ENCODE measurements around the gene WWOX.

DNA sequence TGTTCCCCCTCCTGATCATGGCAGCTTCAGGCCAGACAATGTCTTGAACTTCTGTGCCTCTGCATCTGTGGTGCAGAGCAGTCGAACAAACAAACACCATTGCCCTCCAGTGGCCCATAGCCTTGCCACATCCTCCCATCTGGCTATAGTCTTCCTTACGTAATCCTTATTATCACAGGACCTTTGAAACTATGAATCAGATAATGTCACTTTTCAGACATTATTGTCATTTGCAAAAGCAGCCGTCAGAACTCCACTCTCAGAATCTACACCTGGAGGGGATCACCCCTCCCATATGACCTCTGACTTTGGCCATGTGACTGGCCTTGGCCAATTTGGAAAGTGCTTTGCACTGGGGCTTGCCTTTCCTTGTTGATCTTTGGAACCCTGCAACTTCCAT, 1113.8 kb downstream of the WWOX start:
- TF ChIP-seq, protein P1, sequence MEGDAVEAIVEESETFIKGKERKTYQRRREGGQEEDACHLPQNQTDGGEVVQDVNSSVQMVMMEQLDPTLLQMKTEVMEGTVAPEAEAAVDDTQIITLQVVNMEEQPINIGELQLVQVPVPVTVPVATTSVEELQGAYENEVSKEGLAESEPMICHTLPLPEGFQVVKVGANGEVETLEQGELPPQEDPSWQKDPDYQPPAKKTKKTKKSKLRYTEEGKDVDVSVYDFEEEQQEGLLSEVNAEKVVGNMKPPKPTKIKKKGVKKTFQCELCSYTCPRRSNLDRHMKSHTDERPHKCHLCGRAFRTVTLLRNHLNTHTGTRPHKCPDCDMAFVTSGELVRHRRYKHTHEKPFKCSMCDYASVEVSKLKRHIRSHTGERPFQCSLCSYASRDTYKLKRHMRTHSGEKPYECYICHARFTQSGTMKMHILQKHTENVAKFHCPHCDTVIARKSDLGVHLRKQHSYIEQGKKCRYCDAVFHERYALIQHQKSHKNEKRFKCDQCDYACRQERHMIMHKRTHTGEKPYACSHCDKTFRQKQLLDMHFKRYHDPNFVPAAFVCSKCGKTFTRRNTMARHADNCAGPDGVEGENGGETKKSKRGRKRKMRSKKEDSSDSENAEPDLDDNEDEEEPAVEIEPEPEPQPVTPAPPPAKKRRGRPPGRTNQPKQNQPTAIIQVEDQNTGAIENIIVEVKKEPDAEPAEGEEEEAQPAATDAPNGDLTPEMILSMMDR (conservative IDR thresholded peaks at IDR 0.05; ENCODE audit: low read depth, low read length), result no peak
- TF ChIP-seq EZH2phosphoT487 (IDR thresholded peaks at IDR 0.05; ENCODE audit: borderline replicate concordance, low read length), result no peak
- no peak for TF ChIP-seq EZH2 (IDR thresholded peaks at IDR 0.05; ENCODE audit: low read length, unreplicated experiment)
